Chondrocyte (in vitro differentiated cells): ENCODE measurements around the gene BASP1. TPM values are rescaled to one million over a fixed set of nuclear protein-coding genes. Genes with fewer than 3 reads are reported as not detected.

Source experiments
- DNase-seq: peaks from one replicate; pipeline ENCODE4 v3.0.0; 2021; ENCODE audit warnings: mixed read lengths, low spot score
- H3K27ac Mint-ChIP-seq: one replicate; pipeline ENCODE4 v1.8.0; 2021; ENCODE audit warnings: mild to moderate bottlenecking, moderate library complexity, mixed read lengths; ENCODE audit not compliant: unreplicated experiment
- H3K27me3 Mint-ChIP-seq: 2 replicates; pipeline ENCODE4 v1.8.0; 2021; ENCODE audit warnings: low read depth, mixed read lengths
- H3K36me3 Mint-ChIP-seq: 2 replicates; pipeline ENCODE4 v1.8.0; 2021; ENCODE audit warnings: low read depth, mixed read lengths
- H3K4me1 Mint-ChIP-seq: 2 replicates; pipeline ENCODE4 v1.8.0; 2021; ENCODE audit warnings: low read depth, mild to moderate bottlenecking, mixed read lengths
- H3K4me3 Mint-ChIP-seq: one replicate; pipeline ENCODE4 v1.8.0; 2021; ENCODE audit warnings: mild to moderate bottlenecking, moderate library complexity, mixed read lengths; ENCODE audit not compliant: unreplicated experiment
- H3K9me3 Mint-ChIP-seq: 2 replicates; pipeline ENCODE4 v1.8.0; 2021; ENCODE audit warnings: low read depth, mixed read lengths
- total RNA-seq: library from RNA; stranded (reverse); gene quantifications from 3 replicates; pipeline ENCODE4 v1.2.1, GENCODE V29; 2021
- TF ChIP-seq, protein P1 (sequence below): fragments of 200-600 bp; sonication (generic); IDR thresholded peaks from 2 replicates; pipeline ENCODE4 v1.5.0; 2021; ENCODE audit warnings: antibody characterized with exemption, mild to moderate bottlenecking, moderate library complexity

BASP1 gene
- total RNA-seq, 1 donor from 2014 or later = 181 TPM

DNA sequence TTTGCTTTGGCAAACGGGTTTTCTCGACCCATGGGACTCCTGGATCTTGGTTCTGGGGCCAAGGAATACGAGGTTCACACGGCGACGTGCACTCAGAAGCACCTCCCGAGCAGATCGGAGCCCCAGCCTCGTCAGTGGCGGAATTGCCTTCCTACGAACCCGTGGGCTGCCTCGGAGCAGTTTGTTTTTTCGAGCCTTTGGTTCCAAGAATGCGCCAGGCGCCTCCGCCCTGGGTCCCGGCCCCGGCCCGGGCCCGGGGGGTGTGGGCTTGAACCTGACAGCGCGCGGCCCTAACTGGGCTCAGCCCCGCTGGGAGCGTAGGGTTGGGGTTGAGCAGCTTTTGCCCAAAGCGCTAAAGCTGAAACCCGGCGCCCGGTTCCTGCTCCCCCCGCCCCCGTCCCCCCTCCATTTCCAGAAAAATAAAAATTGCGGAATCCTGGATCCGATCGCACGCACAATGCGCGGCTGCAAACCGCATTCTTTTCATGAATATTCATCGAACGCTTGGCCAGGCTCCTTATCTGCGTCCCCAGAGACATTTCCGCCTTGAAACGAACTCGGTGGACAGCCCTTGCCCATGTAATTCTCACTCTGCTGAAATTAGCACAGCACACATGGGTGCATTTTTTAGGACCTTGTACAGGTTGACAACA, 1.0 kb downstream of the BASP1 start:
- Mint-ChIP-seq H3K27ac (peak overlapping the region; percentile 92), H3K9me3 (no peaks in the 10 kb centered on the region), H3K4me1 (peaks cover 60% of the 10 kb centered on the region), H3K27me3 (no peaks in the 10 kb centered on the region), H3K36me3 (peaks cover 3% of the 10 kb centered on the region), H3K4me3 (peak overlapping the region; percentile 96)
- no peak for DNase-seq
- TF ChIP-seq, protein P1, sequence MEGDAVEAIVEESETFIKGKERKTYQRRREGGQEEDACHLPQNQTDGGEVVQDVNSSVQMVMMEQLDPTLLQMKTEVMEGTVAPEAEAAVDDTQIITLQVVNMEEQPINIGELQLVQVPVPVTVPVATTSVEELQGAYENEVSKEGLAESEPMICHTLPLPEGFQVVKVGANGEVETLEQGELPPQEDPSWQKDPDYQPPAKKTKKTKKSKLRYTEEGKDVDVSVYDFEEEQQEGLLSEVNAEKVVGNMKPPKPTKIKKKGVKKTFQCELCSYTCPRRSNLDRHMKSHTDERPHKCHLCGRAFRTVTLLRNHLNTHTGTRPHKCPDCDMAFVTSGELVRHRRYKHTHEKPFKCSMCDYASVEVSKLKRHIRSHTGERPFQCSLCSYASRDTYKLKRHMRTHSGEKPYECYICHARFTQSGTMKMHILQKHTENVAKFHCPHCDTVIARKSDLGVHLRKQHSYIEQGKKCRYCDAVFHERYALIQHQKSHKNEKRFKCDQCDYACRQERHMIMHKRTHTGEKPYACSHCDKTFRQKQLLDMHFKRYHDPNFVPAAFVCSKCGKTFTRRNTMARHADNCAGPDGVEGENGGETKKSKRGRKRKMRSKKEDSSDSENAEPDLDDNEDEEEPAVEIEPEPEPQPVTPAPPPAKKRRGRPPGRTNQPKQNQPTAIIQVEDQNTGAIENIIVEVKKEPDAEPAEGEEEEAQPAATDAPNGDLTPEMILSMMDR = no peak

DNA sequence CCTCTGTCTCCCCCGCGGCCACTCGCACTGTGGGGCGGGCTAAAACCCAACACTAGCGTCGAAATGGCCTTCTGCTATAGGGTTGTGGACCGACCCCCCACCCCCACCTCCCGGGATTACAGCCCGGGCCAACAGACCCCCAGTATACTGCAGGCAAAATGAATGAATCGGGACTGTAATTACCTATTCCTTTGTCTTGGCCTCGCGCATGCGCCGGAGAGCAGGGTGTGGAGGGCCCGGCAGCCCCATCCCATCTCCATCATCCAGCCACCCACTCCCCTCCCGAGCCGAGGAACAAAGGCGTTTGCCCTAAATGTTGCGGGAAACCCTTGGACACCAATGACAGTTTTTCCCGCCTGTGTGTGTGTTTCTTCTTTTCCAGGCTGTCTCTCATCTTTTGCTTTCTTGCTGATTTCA, 1.6 kb downstream of the BASP1 start:
- H3K27ac Mint-ChIP-seq = peak overlapping the region; percentile 92
- no peak for DNase-seq
- TF ChIP-seq, protein P1 = no peak

DNA sequence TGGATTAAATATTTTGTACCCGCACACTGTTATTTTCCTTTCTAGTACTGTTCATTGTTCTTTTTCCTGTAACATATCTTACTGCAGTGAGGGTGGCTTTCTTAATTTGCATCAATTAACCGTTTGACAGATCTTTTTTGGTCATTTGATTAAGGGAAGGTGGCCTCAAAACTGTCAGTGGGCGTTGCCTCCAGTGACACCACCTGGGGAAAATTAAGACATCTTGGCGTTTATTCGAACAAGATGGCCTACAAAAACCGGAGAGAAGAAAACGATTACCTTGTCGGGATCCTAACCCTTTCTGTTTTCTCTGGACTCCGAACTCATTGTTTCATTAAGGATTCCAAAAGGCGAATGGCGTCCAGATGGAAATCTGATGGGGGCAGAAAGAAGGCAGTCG, 2.0 kb downstream of the BASP1 start:
- TF ChIP-seq, protein P1 = no peak
- no peak for DNase-seq
- peaks cover 70% of the 10 kb centered on the region for H3K4me1 Mint-ChIP-seq
- peak overlapping the region; percentile 96 for H3K4me3 Mint-ChIP-seq
- H3K27me3 Mint-ChIP-seq = no peaks in the 10 kb centered on the region
- peak overlapping the region; percentile 92 for H3K27ac Mint-ChIP-seq
- H3K9me3 Mint-ChIP-seq = no peaks in the 10 kb centered on the region
- peaks cover 3% of the 10 kb centered on the region for H3K36me3 Mint-ChIP-seq

More for the DNA sequence above, 1.6 kb downstream of the BASP1 start:
- H3K4me3 Mint-ChIP-seq = peak overlapping the region; percentile 96
- no peaks in the 10 kb centered on the region for H3K9me3 Mint-ChIP-seq
- H3K27me3 Mint-ChIP-seq = no peaks in the 10 kb centered on the region
- H3K4me1 Mint-ChIP-seq = peaks cover 65% of the 10 kb centered on the region
- peaks cover 3% of the 10 kb centered on the region for H3K36me3 Mint-ChIP-seq

DNA sequence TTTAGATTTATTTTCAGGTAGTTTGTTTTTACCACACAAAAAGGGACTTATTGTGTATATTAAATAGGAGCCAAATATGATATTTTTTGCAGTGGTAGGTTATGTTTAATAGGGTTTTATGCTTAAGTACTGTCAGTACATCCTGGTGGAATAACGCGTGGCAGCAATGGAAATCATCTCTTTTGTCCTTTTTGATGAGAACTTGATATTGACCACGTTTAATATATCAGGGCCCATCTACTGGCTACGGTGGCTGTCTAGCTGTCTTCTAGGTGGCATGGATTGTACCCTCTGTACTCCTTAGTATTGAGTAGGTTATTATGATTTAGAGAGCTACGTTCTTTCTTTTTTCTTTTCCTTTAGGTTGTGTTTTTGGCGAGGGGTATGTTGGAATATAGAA, 2.6 kb downstream of the BASP1 start:
- Mint-ChIP-seq H3K36me3 (peaks cover 3% of the 10 kb centered on the region), H3K27ac (peak overlapping the region; percentile 92), H3K27me3 (no peaks in the 10 kb centered on the region), H3K4me3 (peak overlapping the region; percentile 96), H3K9me3 (no peaks in the 10 kb centered on the region), H3K4me1 (peaks cover 73% of the 10 kb centered on the region)
- DNase-seq = no peak
- TF ChIP-seq, protein P1 = no peak

DNA sequence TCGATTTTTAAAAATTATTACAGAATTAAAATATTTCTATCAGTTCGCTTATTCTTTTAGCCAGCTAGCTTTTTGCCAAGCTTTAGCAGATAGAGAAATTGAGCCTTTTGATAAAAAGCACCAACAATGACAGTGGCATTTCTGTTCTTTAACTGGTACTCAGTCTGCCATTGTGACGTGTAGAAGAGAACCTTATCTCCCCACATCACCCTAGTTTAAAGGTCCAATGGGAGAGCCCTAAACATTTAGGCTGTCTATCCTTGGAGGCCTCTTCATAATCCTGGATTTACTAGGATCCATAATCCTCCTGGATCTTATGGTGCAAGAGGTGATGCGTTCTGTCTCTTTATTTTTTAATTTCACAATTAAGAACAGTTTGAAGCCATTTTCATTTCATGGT, 3.0 kb downstream of the BASP1 start:
- H3K36me3 Mint-ChIP-seq = peaks cover 3% of the 10 kb centered on the region
- TF ChIP-seq, protein P1 = no peak
- H3K27me3 Mint-ChIP-seq = no peaks in the 10 kb centered on the region
- H3K4me1 Mint-ChIP-seq = peaks cover 73% of the 10 kb centered on the region
- H3K27ac Mint-ChIP-seq = peak overlapping the region; percentile 41
- peak overlapping the region; percentile 96 for H3K4me3 Mint-ChIP-seq
- DNase-seq = no peak
- H3K9me3 Mint-ChIP-seq = no peaks in the 10 kb centered on the region
